ENCODE measurements around the gene RPL29.
"Not testable (repeated sequence)": the region's sequence is repeated elsewhere in the genome, so short reads cannot be mapped to it uniquely, and the experiment has no call there.

The RPL29 gene

DNA sequence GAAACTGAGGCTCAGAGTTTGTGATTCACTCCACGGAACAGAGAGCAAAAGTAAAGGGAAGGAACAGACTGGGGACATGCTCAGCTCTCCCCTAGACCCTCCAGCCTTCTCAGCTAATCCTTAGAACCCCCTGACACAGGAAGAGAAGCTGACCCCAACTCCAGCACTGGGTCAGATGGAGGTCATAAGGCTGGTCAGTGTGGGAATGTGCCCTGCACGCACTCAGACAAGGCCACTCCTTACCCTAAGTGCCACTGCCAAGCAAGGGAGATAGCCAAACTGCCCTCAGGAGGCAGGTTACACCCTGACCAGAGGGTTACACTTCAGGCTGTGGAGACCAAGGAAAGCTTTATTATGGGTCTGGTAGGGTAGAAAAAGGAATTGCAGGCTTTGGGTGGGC, 1.2 kb downstream of the RPL29 start:
- CTCF ChIA-PET = no interaction called here

DNA sequence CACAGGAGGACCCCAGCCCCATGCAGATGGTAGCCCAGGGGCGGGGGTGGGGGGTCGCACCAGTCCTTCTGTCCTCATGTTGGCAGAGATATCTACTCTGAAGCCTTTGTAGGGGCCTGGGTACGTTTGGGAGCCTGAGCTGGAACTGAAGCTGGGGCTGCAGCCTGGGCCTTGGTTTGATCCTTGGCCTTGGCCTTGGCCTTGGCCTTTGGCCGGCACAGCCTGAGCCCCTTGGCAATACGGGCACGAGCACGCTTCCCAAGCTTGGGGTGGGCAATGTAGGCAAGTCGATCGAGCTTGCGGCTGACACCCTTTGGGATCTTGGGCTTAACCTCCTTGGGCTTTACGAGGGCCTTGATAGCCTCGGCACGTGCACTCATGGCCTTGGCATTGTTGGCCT, 2.0 kb downstream of the RPL29 start:
- POLR2A ChIA-PET = interaction anchor here (1.8 to 6.4 kb wide), 3 partner anchors 11 to 19 kb away, joined by 5 to 88 read pairs (median 17); partner anchors contain the start of genes ABHD14A, ABHD14B and ACY1
- DNase-seq (ENCODE audit: extremely low spot score); CTCF ChIA-PET: not testable (repeated sequence)

More for the DNA sequence above, 1.2 kb downstream of the RPL29 start:
- TF ChIP-seq FOXK2 (IDR thresholded peaks at IDR 0.05) = no peak
- TF ChIP-seq HDGF (IDR thresholded peaks at IDR 0.05; ENCODE audit: borderline replicate concordance) = 0 out of 2 replicates have a peak, but pooled peaks have one; percentile 39
- POLR2A ChIA-PET = interaction anchor here (1.0 to 6.4 kb wide), 7 partner anchors 8 to 66 kb away, joined by 3 to 88 read pairs (median 10); partner anchors contain the start of genes ABHD14B and ACY1
- DNase-seq (ENCODE audit: extremely low spot score) = no peak

DNA sequence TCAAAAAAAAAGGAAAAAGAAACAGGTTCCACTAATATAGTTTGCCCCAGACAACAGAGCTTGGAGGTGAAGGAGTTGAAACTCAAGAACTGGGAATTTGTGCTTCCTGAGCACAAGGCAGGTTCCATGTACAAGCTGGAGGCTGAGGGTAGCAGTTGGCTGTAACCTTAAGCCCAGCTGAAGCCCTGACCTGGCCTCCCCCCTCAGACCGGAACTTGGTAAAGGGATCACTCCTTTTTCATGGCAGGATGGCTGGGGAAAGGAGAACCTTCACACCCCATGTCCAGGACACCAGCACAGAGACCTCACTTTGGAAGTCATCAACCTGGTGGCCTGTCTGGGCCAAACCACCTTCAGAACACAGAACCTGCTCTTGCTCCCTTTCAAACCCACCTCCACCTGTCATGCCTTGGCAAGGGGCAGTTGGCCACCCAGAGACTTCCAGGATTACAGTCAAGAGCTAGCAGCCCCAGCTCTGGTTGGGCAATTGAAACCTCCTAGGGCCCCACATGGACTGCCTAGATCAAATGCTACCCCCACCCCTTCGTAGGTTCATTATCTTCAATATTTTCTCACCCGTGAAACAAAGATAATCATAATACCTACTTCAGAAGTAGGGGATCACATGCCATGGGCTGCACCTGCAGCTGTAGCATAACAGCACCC, 3.5 kb downstream of the RPL29 start:
- no peak for TF ChIP-seq TARDBP (IDR thresholded peaks at IDR 0.05)
- TF ChIP-seq FOXM1 (IDR thresholded peaks at IDR 0.05; ENCODE audit: borderline replicate concordance) = no peak
- TF ChIP-seq NFRKB (IDR thresholded peaks at IDR 0.05) = no peak
- no peak for TF ChIP-seq HDGF (IDR thresholded peaks at IDR 0.05; ENCODE audit: borderline replicate concordance)
- no peak for TF ChIP-seq FOXK2 (IDR thresholded peaks at IDR 0.05)
- no peak; the same call in 1 of the 2 replicates for TF ChIP-seq ELF4 (IDR thresholded peaks at IDR 0.05)
- no peak for TF ChIP-seq CTBP1 (IDR thresholded peaks at IDR 0.05; ENCODE audit: borderline replicate concordance)
- TF ChIP-seq ARNT (IDR thresholded peaks at IDR 0.05) = no peak
- no peak for TF ChIP-seq LEF1 (IDR thresholded peaks at IDR 0.05; ENCODE audit: borderline replicate concordance)
- ChIA-PET POLR2A (interaction anchor here (0.8 to 6.4 kb wide), 13 partner anchors 9 to 198 kb away, joined by 3 to 88 read pairs (median 5); partner anchors contain the start of genes ABHD14A, ABHD14B, ACY1 and PARP3), CTCF (interaction anchor here (0.9 to 1.3 kb wide), 2 partner anchors 12 to 18 kb away, joined by 5 read pairs; partner anchors contain the start of gene ABHD14B)
- DNase-seq (ENCODE audit: extremely low spot score) = no peak

DNA sequence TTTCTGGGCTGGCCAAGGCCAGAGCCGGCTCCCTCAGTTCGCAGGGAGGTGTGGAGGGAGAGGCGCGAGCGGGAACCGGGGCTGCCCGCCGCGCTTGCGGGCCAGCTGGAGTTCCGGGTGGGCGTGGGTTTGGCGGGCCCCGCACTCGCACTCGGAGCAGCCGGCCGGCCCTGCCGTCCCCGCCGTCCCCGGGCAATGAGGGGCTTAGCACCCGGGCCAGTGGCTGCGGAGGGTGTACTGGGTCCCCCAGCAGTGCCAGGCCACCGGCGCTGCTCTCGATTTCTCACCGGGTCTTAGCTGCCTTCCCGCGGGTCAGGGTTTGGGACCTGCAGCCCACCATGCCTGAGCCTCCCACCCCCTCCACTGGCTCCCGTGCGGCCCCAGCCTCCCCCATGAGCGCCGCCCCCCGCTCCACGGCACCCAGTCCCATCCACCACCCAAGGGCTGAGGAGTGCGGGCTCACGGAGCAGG, 5.2 kb downstream of the RPL29 start:
- POLR2A ChIA-PET = interaction anchor here (0.6 to 6.4 kb wide), 4 partner anchors 7 to 54 kb away, joined by 3 to 88 read pairs (median 4); partner anchors contain the start of gene ACY1
- DNase-seq (ENCODE audit: extremely low spot score); CTCF ChIA-PET: not testable (repeated sequence)

DNA sequence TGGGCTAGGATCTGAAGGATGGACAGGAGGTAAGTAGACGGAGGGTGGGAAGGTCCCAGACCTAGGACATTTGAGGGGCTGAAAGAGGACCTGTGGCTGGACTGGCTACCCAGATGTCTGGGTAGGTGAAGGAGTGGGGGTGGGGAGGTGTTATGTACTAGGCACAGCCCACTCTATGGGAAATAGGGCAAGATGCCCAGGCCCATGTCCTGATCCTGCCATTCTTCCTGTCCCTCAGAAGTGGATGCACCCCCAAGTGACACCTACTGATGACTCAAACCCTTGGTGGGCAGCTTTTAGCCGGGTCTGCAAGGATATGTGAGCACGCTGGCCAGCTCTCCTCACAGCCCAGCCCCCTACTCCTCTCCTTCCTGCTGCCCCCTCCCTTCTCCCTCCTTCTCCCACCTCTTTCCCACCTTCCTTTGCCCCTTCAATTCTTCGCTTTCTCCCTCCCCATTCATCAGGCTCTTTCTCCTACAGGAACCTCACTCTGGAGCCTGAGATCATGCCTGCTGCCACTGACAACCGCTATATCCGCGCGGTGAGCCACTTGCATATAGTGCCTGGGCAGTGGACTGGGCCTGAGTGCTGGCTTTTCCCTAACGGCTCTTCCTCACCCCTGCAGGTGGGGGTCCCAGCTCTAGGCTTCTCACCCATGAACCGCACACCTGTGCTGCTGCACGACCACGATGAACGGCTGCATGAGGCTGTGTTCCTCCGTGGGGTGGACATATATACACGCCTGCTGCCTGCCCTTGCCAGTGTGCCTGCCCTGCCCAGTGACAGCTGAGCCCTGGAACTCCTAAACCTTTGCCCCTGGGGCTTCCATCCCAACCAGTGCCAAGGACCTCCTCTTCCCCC, 7.2 kb downstream of the RPL29 start:
- no peak for DNase-seq (ENCODE audit: extremely low spot score)
- TF ChIP-seq TARDBP (IDR thresholded peaks at IDR 0.05) = no peak
- TF ChIP-seq BHLHE40 (IDR thresholded peaks at IDR 0.05; ENCODE audit: borderline replicate concordance) = no peak
- TF ChIP-seq L3MBTL2 (conservative IDR thresholded peaks at IDR 0.05) = no peak
- TF ChIP-seq SUZ12 (IDR thresholded peaks at IDR 0.05) = no peak
- no peak for TF ChIP-seq ARNT (IDR thresholded peaks at IDR 0.05)
- TF ChIP-seq FOXM1 (IDR thresholded peaks at IDR 0.05; ENCODE audit: borderline replicate concordance) = no peak
- TF ChIP-seq, protein P1, sequence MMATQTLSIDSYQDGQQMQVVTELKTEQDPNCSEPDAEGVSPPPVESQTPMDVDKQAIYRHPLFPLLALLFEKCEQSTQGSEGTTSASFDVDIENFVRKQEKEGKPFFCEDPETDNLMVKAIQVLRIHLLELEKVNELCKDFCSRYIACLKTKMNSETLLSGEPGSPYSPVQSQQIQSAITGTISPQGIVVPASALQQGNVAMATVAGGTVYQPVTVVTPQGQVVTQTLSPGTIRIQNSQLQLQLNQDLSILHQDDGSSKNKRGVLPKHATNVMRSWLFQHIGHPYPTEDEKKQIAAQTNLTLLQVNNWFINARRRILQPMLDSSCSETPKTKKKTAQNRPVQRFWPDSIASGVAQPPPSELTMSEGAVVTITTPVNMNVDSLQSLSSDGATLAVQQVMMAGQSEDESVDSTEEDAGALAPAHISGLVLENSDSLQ (IDR thresholded peaks at IDR 0.05) = no peak
- TF ChIP-seq FOXA1 (IDR thresholded peaks at IDR 0.05) = no peak
- no peak for TF ChIP-seq NFRKB (IDR thresholded peaks at IDR 0.05)
- TF ChIP-seq HDGF (IDR thresholded peaks at IDR 0.05; ENCODE audit: borderline replicate concordance) = no peak
- ChIA-PET POLR2A (no interaction called here), CTCF (interaction anchor here (0.6 kb wide), 1 partner anchor 9 kb away, joined by 3 read pairs; no protein-coding TSS in a partner anchor)

DNA sequence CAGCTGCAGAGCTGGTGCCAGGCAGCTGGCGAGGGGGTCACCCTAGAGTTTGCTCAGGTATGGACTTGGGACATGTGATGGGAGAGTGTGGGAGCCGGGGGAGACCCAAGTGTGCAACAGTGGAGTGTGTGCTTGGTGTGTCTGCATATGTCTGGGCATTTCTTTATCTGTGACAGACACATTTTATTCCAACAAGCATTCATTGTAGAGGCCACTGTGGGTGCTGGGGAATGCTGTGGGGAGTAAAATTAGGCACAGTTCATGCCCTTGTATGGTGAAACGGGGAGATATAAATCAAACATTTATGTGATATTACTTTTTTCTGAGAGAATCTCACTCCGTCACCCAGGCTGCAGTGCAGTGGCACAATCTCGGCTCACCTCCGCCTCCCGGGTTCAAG, 8.1 kb downstream of the RPL29 start:
- TF ChIP-seq ARNT (IDR thresholded peaks at IDR 0.05) (no peak), FOXA1 (IDR thresholded peaks at IDR 0.05) (no peak), BHLHE40 (IDR thresholded peaks at IDR 0.05; ENCODE audit: borderline replicate concordance) (no peak), ELF4 (IDR thresholded peaks at IDR 0.05) (no peak), FOXK2 (IDR thresholded peaks at IDR 0.05) (no peak), L3MBTL2 (conservative IDR thresholded peaks at IDR 0.05) (no peak), LEF1 (IDR thresholded peaks at IDR 0.05; ENCODE audit: borderline replicate concordance) (no peak), SP1 (IDR thresholded peaks at IDR 0.05) (no peak), HDGF (IDR thresholded peaks at IDR 0.05; ENCODE audit: borderline replicate concordance) (no peak), SUZ12 (IDR thresholded peaks at IDR 0.05) (no peak), ZNF384 (IDR thresholded peaks at IDR 0.05) (no peak), NFRKB (IDR thresholded peaks at IDR 0.05) (no peak), FOXM1 (IDR thresholded peaks at IDR 0.05; ENCODE audit: borderline replicate concordance) (no peak), CTBP1 (IDR thresholded peaks at IDR 0.05; ENCODE audit: borderline replicate concordance) (no peak), TARDBP (IDR thresholded peaks at IDR 0.05) (no peak)
- TF ChIP-seq, protein P1 (IDR thresholded peaks at IDR 0.05) = no peak
- ChIA-PET POLR2A (interaction anchor here (1.7 to 2.0 kb wide), 2 partner anchors 8 to 14 kb away, joined by 6 to 16 read pairs; partner anchors contain the start of genes ABHD14B and RPL29), CTCF (no interaction called here)
- DNase-seq (ENCODE audit: extremely low spot score) = no peak
